Effector memory CD4-positive, alpha-beta T cell (primary cell): ENCODE results near the gene NEK9.

Experiments
- DNase-seq, 3 donors: peaks; one replicate each; pipeline ENCODE4 v3.0.0-alpha.2; 2020
- H3K27ac ChIP-seq: 2 replicates; pipeline ENCODE4 v1.7.0; 2013; ENCODE audit warnings: mild to moderate bottlenecking, low read length, moderate library complexity; ENCODE audit not compliant: insufficient read depth, poor library complexity, severe bottlenecking
- H3K27me3 ChIP-seq: replicated peaks from 2 replicates; pipeline ENCODE4 v1.7.0; 2013; ENCODE audit warnings: mild to moderate bottlenecking, low read length; ENCODE audit not compliant: insufficient read depth, control insufficient read depth, poor library complexity, severe bottlenecking
- H3K36me3 ChIP-seq: 2 replicates; pipeline ENCODE4 v1.7.0; 2013; ENCODE audit warnings: mild to moderate bottlenecking, low read length, moderate library complexity; ENCODE audit not compliant: control insufficient read depth, insufficient read depth
- H3K4me1 ChIP-seq: 2 replicates; pipeline ENCODE4 v1.7.0; 2013; ENCODE audit warnings: low read length, mild to moderate bottlenecking; ENCODE audit not compliant: control insufficient read depth, insufficient read depth, poor library complexity, severe bottlenecking
- H3K4me3 ChIP-seq: 2 replicates; pipeline ENCODE4 v1.7.0; 2013; ENCODE audit warnings: low read length, low read depth, mild to moderate bottlenecking; ENCODE audit not compliant: insufficient read depth, poor library complexity, severe bottlenecking
- H3K9me3 ChIP-seq: 2 replicates; pipeline ENCODE4 v1.7.0; 2013; ENCODE audit warnings: mild to moderate bottlenecking, low read length, moderate library complexity; ENCODE audit not compliant: control insufficient read depth

Gene NEK9

GRCh38 chr14:75147423-75148071, 20.7 kb upstream of the NEK9 start:
- Histone ChIP-seq H3K27me3 (no peaks in the 10 kb centered on the region), H3K27ac (no peak overlapping the region), H3K36me3 (peaks cover 31% of the 10 kb centered on the region), H3K4me3 (no peak overlapping the region), H3K9me3 (no peaks in the 10 kb centered on the region), H3K4me1 (peaks cover 15% of the 10 kb centered on the region)
- DNase-seq: no peak

GRCh38 chr14:75144944-75145343, 18.1 kb upstream of the NEK9 start:
- Histone ChIP-seq H3K36me3 (peaks cover 12% of the 10 kb centered on the region), H3K4me3 (no peak overlapping the region), H3K27me3 (no peaks in the 10 kb centered on the region), H3K9me3 (no peaks in the 10 kb centered on the region), H3K27ac (no peak overlapping the region), H3K4me1 (peaks cover 21% of the 10 kb centered on the region)
- DNase-seq: no peak

GRCh38 chr14:75143761-75144527, 17.1 kb upstream of the NEK9 start:
- no peak for DNase-seq
- Histone ChIP-seq H3K27ac (no peak overlapping the region), H3K4me3 (no peak overlapping the region), H3K9me3 (no peaks in the 10 kb centered on the region), H3K4me1 (peaks cover 21% of the 10 kb centered on the region), H3K27me3 (no peaks in the 10 kb centered on the region), H3K36me3 (peaks cover 4% of the 10 kb centered on the region)

- Histone ChIP-seq H3K9me3 (no peaks in the 10 kb centered on the region), H3K4me3 (no peak overlapping the region), H3K27ac (no peak overlapping the region), H3K4me1 (peaks cover 25% of the 10 kb centered on the region), H3K36me3 (peaks cover 3% of the 10 kb centered on the region), H3K27me3 (no peaks in the 10 kb centered on the region)
- DNase-seq: no peak
Observed at GRCh38 chr14:75142494-75142893, 15.6 kb upstream of the NEK9 start.

- Histone ChIP-seq H3K9me3 (no peaks in the 10 kb centered on the region), H3K4me1 (peaks cover 24% of the 10 kb centered on the region), H3K27me3 (no peaks in the 10 kb centered on the region), H3K4me3 (no peak overlapping the region), H3K27ac (no peak overlapping the region), H3K36me3 (no peaks in the 10 kb centered on the region)
- peak in 1 of 3 donors; percentile 9 for DNase-seq
Observed at GRCh38 chr14:75141967-75142366, 15.1 kb upstream of the NEK9 start.

GRCh38 chr14:75141062-75141461, 14.2 kb upstream of the NEK9 start:
- Histone ChIP-seq H3K27me3 (no peaks in the 10 kb centered on the region), H3K9me3 (no peaks in the 10 kb centered on the region), H3K4me3 (no peak overlapping the region), H3K4me1 (peaks cover 19% of the 10 kb centered on the region), H3K36me3 (no peaks in the 10 kb centered on the region), H3K27ac (peak overlapping the region; percentile 21)
- no peak for DNase-seq

- Histone ChIP-seq H3K9me3 (no peaks in the 10 kb centered on the region), H3K4me1 (peaks cover 19% of the 10 kb centered on the region), H3K4me3 (no peak overlapping the region), H3K27ac (peak overlapping the region; percentile 21), H3K36me3 (peaks cover 2% of the 10 kb centered on the region), H3K27me3 (no peaks in the 10 kb centered on the region)
- DNase-seq: no peak
Observed at GRCh38 chr14:75140620-75141019, 13.8 kb upstream of the NEK9 start.

GRCh38 chr14:75139185-75139584, 12.3 kb upstream of the NEK9 start:
- H3K27ac ChIP-seq: no peak overlapping the region
- peaks cover 17% of the 10 kb centered on the region for H3K36me3 ChIP-seq
- H3K4me3 ChIP-seq: no peak overlapping the region
- H3K9me3 ChIP-seq: no peaks in the 10 kb centered on the region
- H3K27me3 ChIP-seq: no peaks in the 10 kb centered on the region
- peaks cover 10% of the 10 kb centered on the region for H3K4me1 ChIP-seq
- no peak for DNase-seq

- H3K27ac ChIP-seq: peak overlapping the region; percentile 11
- no peaks in the 10 kb centered on the region for H3K9me3 ChIP-seq
- H3K36me3 ChIP-seq: peaks cover 23% of the 10 kb centered on the region
- H3K4me1 ChIP-seq: peaks cover 10% of the 10 kb centered on the region
- H3K27me3 ChIP-seq: no peaks in the 10 kb centered on the region
- no peak for DNase-seq
- H3K4me3 ChIP-seq: no peak overlapping the region
Observed at GRCh38 chr14:75138492-75138891, 11.6 kb upstream of the NEK9 start.

- Histone ChIP-seq H3K27me3 (no peaks in the 10 kb centered on the region), H3K27ac (no peak overlapping the region), H3K4me1 (peaks cover 4% of the 10 kb centered on the region), H3K36me3 (peaks cover 33% of the 10 kb centered on the region), H3K4me3 (no peak overlapping the region), H3K9me3 (no peaks in the 10 kb centered on the region)
- no peak for DNase-seq
Observed at GRCh38 chr14:75134644-75135043, 7.8 kb upstream of the NEK9 start.
